NCI-H1930 (cell line): ENCODE results near the gene ABL1.

Experiments used
- DNase-seq, 2 experiments: peaks; one replicate each; lab custom pipeline; 2025; lab: John Stamatoyannopoulos, UW

The ABL1 gene

GRCh38 chr9:130872093-130872492 is 37.0 kb downstream of the ABL1 start:
- DNase-seq = no peak

GRCh38 chr9:130872508-130872907 is 37.5 kb downstream of the ABL1 start:
- DNase-seq = no peak

- DNase-seq = no peak
Measured at GRCh38 chr9:130872912-130873503, 38.0 kb downstream of the ABL1 start.

GRCh38 chr9:130873966-130874365 is 38.9 kb downstream of the ABL1 start:
- no peak for DNase-seq

- DNase-seq = no peak
Measured at GRCh38 chr9:130874783-130875182, 39.7 kb downstream of the ABL1 start.

GRCh38 chr9:130877300-130877699 is 42.2 kb downstream of the ABL1 start:
- DNase-seq = no peak

- no peak for DNase-seq
Measured at GRCh38 chr9:130878295-130878694, 43.2 kb downstream of the ABL1 start.

GRCh38 chr9:130879863-130880411 is 44.9 kb downstream of the ABL1 start:
- no peak for DNase-seq

GRCh38 chr9:130880599-130881220 is 45.7 kb downstream of the ABL1 start:
- no peak for DNase-seq

- no peak for DNase-seq
Measured at GRCh38 chr9:130881516-130881915, 46.5 kb downstream of the ABL1 start.

- no peak for DNase-seq
Measured at GRCh38 chr9:130882696-130883225, 47.7 kb downstream of the ABL1 start.

GRCh38 chr9:130883479-130883878 is 48.4 kb downstream of the ABL1 start:
- no peak for DNase-seq

GRCh38 chr9:130884111-130884531 is 49.1 kb downstream of the ABL1 start:
- no peak for DNase-seq

- no peak for DNase-seq
Measured at GRCh38 chr9:130884542-130885483, 49.8 kb downstream of the ABL1 start.

GRCh38 chr9:130885484-130886375 is 50.7 kb downstream of the ABL1 start:
- no peak for DNase-seq

GRCh38 chr9:130886981-130887380 is 51.9 kb downstream of the ABL1 start:
- no peak for DNase-seq

- DNase-seq = no peak
Measured at GRCh38 chr9:130887494-130888144, 52.6 kb downstream of the ABL1 start.

- no peak for DNase-seq
Measured at GRCh38 chr9:130888146-130888885, 53.3 kb downstream of the ABL1 start.

GRCh38 chr9:130890124-130890523 is 55.1 kb downstream of the ABL1 start:
- no peak for DNase-seq
